Cardiac atrium fibroblast (primary cell): ENCODE results near the gene ADGRD1. TPM values are rescaled to one million over a fixed set of nuclear protein-coding genes. Genes with fewer than 3 reads are reported as not detected.

Experiments
- total RNA-seq: library from RNA; depleted of rRNA; stranded (reverse); fragments of >200 nt; gene quantifications from 2 replicates; pipeline ENCODE4 v1.2.3, GENCODE V29; 2015

The ADGRD1 gene
- 5.1 and 14.7 TPM in 2 replicates for total RNA-seq

DNA sequence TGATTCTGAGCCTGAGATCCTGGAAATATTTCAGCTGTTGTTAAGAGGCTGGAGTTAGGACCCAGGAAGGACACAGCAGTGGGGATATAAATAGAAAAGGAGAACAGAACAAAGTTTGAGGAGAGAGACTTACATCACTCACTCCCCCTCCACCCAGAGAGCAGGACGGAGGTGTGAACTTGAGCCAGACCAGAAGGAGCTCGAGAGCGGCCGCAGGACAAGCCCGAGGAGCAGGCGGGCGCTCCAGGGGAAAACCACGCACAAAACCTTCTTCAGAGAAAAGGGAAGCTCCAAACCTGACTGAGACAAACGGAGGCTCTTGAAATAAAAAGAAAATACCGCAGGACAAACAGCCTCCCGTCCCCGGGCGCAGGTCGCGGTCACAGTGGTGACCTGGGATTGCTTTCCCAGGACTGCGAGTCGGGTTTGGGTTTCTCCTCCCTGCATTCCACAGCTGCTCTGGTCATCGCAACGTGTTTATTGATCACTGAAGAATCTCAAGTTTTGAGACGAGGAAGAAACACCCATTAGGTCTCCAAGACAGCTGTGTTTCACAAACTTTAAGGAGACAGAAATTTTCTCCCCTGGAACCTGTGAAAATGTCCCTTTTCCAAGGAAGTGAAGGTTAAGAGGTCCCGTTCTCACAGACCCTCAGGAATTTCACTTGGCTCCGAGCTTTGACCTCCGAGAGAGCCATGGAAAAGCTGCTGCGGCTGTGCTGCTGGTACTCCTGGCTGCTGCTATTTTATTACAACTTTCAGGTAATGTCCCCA lies at the start of gene ADGRD1:
TSS of gene ADGRD1 (plus strand) at position 137 of the 773 bp plus-strand sequence. CDS start at position 696, 559 bp downstream.

Other genes with a start within 250 kb of the ADGRD1 start
- gene RIMBP2, start 237.6 kb upstream of the ADGRD1 start, total RNA-seq, result not detected in 2 replicates
- gene STX2, start 114.7 kb upstream of the ADGRD1 start, total RNA-seq, result 30.3 and 32.9 TPM in 2 replicates
- gene RAN, start 81.8 kb upstream of the ADGRD1 start, total RNA-seq, result 296 and 309 TPM in 2 replicates